HepG2 (cell line): Measurements from ENCODE around the gene REM2. TPM values are rescaled to one million over a fixed set of nuclear protein-coding genes. Genes with fewer than 3 reads are reported as not detected.
A peak's percentile ranks its signal among the peaks of the same experiment; 100 is the strongest.

Source experiments
- CERS6 ChIP-seq: sonication (generic); formaldehyde crosslinking; IDR thresholded peaks from 2 replicates; pipeline ENCODE4 v1.5.0; 2020; ENCODE audit warnings: missing genetic modification reagents
- FOXO1 ChIP-seq: sonication (generic); formaldehyde crosslinking; IDR thresholded peaks from 2 replicates; pipeline ENCODE4 v1.4.0; 2020; ENCODE audit warnings: missing genetic modification reagents
- HDAC2 ChIP-seq: sonication (generic); formaldehyde crosslinking; IDR thresholded peaks from 2 replicates; pipeline ENCODE4 v1.4.0; 2020; ENCODE audit warnings: missing genetic modification reagents
- LCORL ChIP-seq, 2 experiments: fragments of 450-650 bp in 1 of 2; sonication (generic) in 1 of 2; formaldehyde crosslinking in 1 of 2; IDR thresholded peaks; 2 replicates each; pipeline versions ENCODE4 v1.5.0 to v1.6.1; 2017 to 2020; ENCODE audit warnings: antibody characterized with exemption in 1 of 2, missing genetic modification reagents in 1 of 2
- MATR3 ChIP-seq: sonication (generic); formaldehyde crosslinking; IDR thresholded peaks from 2 replicates; pipeline ENCODE4 v1.4.0; 2020; ENCODE audit warnings: missing genetic modification reagents
- ZFP62 ChIP-seq: sonication (generic); formaldehyde crosslinking; IDR thresholded peaks from 2 replicates; pipeline ENCODE4 v1.4.0; 2020; ENCODE audit warnings: missing genetic modification reagents
- ZNF17 ChIP-seq: sonication (generic); formaldehyde crosslinking; IDR thresholded peaks from 2 replicates; pipeline ENCODE4 v1.5.0; 2020; ENCODE audit warnings: mild to moderate bottlenecking, missing genetic modification reagents
- ZNF382 ChIP-seq: sonication (generic); formaldehyde crosslinking; IDR thresholded peaks from 2 replicates; pipeline ENCODE4 v1.5.0; 2020; ENCODE audit warnings: missing genetic modification reagents, mild to moderate bottlenecking, borderline replicate concordance
- ZNF503 ChIP-seq: sonication (generic); formaldehyde crosslinking; IDR thresholded peaks from 2 replicates; pipeline ENCODE4 v1.4.0; 2020; ENCODE audit warnings: missing genetic modification reagents
- ZNF672 ChIP-seq: sonication (generic); formaldehyde crosslinking; IDR thresholded peaks from 2 replicates; pipeline ENCODE4 v1.8.1; 2022; ENCODE audit warnings: missing genetic modification reagents
- ZNF790 ChIP-seq: sonication (generic); formaldehyde crosslinking; IDR thresholded peaks from 2 replicates; pipeline ENCODE4 v1.8.0; 2022; ENCODE audit warnings: missing genetic modification reagents, mild to moderate bottlenecking, borderline replicate concordance
- ZXDC ChIP-seq: sonication (generic); formaldehyde crosslinking; IDR thresholded peaks from 2 replicates; pipeline ENCODE4 v1.5.0; 2020; ENCODE audit warnings: mild to moderate bottlenecking, missing genetic modification reagents
- polyA plus RNA-seq, 8 experiments: library from polyadenylated mRNA; depleted of rRNA in 3 of 8; stranded (reverse) in 7 of 8; unstranded in 1 of 8; fragments of >200 nt; fragmentation: Illumina TruSeq in 4 of 8; extraction: Trizol in 4 of 8; gene quantifications; 2 replicates each; pipeline versions ENCODE4 v1.2.1 to v1.2.3, GENCODE V29; 2011 to 2016; ENCODE audit warnings: low read depth in 4 of 8, missing spikeins in 1 of 8, mixed read lengths in 1 of 8; ENCODE audit not compliant: insufficient read depth in 1 of 8
- total RNA-seq, 5 experiments: library from RNA; depleted of rRNA; stranded (reverse); fragments of >200 nt; fragmentation: Illumina TruSeq; extraction: Trizol; gene quantifications; 2 replicates each; pipeline ENCODE4 v1.2.3, GENCODE V29; 2016; ENCODE audit warnings: low read depth in 1 of 5

The REM2 gene
- total and polyA plus RNA-seq, 2 of the 13 experiments (the other 11 are each of a cell fraction or from before 2014, with no cell fraction given), result 0.20 TPM; not detected in 1

- TF ChIP-seq LCORL (IDR thresholded peaks at IDR 0.05) (no peak), LCORL (CRISPR knock-in tag; IDR thresholded peaks at IDR 0.05) (no peak), ZNF790 (no peak), ZFP62 (CRISPR knock-in tag) (no peak), ZNF382 (CRISPR knock-in tag) (no peak), HDAC2 (CRISPR knock-in tag) (peak; percentile 15; the same call in 1 of the 2 replicates), MATR3 (CRISPR knock-in tag) (no peak), ZXDC (CRISPR knock-in tag) (no peak), CERS6 (no peak), ZNF17 (CRISPR knock-in tag) (no peak), ZNF503 (no peak), ZNF672 (CRISPR knock-in tag) (no peak), FOXO1 (CRISPR knock-in tag) (peak; percentile 40; the same call in 1 of the 2 replicates)
- TF ChIP-seq, all 625 proteins: peak for 15
Observed at GRCh38 chr14:22861651-22862050, 21.4 kb upstream of the REM2 start (continued).
